ENCODE results near the gene EIF3A.

EIF3A gene

DNA sequence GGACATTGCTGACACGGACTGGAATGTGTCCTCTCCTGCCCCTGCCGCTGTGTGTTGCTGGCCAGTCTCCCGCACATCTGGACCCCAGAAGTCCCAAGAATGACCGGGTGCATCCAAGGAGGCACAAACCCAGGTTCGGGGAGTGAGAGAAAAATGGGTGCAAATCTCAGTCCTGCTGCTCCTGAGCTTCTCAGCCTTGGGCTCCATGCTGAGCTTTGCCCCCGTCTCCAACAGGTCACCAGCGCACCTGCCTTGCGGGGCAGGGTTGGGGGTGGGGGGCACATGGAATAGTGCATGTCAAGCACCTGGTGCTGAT lies 57.1 kb downstream of the EIF3A start:
- DNase-seq (ENCODE audit: low read depth) = no peak
- no peak overlapping the region for H3K4me3 ChIP-seq (replicated peaks; ENCODE audit: low read depth, low read length)
- TF ChIP-seq, protein P1, sequence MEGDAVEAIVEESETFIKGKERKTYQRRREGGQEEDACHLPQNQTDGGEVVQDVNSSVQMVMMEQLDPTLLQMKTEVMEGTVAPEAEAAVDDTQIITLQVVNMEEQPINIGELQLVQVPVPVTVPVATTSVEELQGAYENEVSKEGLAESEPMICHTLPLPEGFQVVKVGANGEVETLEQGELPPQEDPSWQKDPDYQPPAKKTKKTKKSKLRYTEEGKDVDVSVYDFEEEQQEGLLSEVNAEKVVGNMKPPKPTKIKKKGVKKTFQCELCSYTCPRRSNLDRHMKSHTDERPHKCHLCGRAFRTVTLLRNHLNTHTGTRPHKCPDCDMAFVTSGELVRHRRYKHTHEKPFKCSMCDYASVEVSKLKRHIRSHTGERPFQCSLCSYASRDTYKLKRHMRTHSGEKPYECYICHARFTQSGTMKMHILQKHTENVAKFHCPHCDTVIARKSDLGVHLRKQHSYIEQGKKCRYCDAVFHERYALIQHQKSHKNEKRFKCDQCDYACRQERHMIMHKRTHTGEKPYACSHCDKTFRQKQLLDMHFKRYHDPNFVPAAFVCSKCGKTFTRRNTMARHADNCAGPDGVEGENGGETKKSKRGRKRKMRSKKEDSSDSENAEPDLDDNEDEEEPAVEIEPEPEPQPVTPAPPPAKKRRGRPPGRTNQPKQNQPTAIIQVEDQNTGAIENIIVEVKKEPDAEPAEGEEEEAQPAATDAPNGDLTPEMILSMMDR (IDR thresholded peaks at IDR 0.05; ENCODE audit: low read length, missing control alignments) = no peak

DNA sequence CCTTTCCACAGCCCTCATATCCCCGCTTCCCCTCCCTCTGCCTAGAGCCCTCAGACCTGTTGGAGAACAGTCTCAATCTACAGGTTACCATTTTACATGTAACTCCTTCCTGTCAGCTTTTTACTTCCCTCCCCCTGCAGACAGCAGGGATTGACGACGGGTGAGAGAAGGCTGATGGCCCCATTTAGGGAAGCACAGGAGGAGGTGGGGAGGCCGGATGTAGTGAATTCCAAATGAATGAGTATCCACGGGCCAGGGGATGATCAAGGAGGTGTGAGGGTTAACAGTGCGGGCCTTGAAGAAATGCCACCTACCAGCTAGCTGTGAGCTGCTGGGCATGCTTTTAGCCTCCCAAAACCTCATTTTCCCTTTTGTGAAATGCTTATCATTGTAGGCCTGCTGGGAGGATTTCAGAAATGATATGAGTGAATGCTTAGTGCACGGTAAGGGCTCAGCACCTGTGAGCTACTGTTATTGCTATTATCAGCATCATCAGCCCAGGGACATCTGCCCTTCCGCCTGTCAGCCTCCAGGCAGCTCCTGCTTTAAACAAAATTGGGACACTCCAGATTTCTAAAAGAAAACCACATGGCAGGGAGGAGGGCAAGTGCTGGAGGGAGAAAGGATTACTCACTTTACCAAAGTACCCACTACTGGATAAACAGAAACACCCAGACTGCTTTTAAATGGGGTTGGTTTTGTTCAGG lies 57.6 kb downstream of the EIF3A start:
- H3K4me3 ChIP-seq (replicated peaks; ENCODE audit: low read depth, low read length) = no peak overlapping the region
- TF ChIP-seq, protein P1 (IDR thresholded peaks at IDR 0.05; ENCODE audit: low read length, missing control alignments) = no peak
- peak; percentile 46 for DNase-seq (ENCODE audit: low read depth)

DNA sequence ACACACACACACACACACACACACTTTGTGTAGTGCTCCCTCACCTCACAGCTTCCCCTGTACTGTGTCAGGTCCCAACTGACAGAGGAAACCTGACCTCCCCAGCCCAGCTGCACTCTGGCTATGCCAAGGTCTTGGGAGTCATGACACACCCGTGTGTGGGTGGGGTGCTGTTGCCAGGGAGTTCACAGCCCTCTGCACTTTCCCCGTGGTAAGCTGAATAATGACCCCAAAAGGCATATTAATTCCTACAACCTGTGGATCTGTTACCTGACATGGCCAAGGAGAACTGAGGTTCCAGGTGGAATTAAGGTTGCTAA lies 60.0 kb downstream of the EIF3A start:
- TF ChIP-seq, protein P1 (IDR thresholded peaks at IDR 0.05; ENCODE audit: low read length, missing control alignments) = no peak
- no peak for DNase-seq (ENCODE audit: low read depth)
- H3K4me3 ChIP-seq (replicated peaks; ENCODE audit: low read depth, low read length) = no peak overlapping the region

DNA sequence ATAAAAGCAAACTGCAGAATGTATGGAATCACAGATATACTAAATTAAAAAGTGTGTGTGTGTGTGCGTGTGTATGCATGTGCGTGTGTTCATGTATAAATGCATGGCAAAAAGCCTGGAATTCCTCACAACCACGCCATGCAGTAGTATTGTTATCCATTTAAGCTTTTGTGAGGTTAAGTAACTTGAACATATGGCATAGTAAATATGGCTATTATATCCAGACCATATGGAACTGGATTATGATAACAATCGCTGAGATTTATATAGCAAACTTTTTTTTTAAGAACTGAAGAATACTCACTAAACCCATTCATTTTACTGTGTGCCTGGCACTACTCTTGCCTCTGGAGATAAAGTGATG lies 73.4 kb downstream of the EIF3A start:
- H3K4me3 ChIP-seq (replicated peaks; ENCODE audit: low read depth, low read length) = no peak overlapping the region
- TF ChIP-seq, protein P1 (IDR thresholded peaks at IDR 0.05; ENCODE audit: low read length, missing control alignments) = no peak
- no peak for DNase-seq (ENCODE audit: low read depth)

DNA sequence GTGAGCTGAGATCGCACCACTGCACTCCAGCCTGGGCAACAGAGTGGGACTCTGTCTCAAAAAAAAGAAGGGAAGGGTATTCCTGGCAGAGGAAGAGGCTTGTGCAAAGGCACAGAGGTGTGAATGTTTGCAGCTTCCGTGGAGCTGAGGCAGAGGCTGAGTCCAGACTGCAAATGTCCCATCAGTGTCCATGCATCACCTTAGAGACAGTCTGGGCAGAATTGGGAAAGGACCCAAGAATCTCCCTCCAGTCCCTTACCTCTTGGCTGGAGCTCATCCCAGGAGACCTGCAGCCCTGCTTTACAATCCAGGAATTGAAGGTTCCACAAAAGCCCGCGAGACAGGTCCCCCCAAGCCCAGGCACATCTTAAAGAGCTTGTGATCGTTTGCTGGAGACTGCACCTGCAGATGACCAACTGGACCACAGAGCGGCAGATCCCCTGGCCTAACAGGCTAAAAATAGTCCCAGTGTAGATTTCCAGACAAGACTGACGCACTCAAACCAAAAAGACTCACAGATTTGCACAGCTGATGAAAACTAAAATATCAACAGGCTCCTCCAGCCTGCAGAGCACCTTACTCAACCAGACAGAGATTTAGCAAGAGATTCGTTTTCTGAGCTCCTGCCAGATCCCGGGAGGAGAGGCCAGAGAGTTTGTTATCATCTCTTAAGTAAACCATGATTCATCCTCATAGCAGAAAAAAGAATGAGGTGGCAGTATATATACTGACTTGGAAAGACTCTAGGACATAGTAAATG lies 74.0 kb downstream of the EIF3A start:
- DNase-seq (ENCODE audit: low read depth) = peak; percentile 96
- TF ChIP-seq, protein P1 (IDR thresholded peaks at IDR 0.05; ENCODE audit: low read length, missing control alignments) = no peak
- no peak overlapping the region for H3K4me3 ChIP-seq (replicated peaks; ENCODE audit: low read depth, low read length)

DNA sequence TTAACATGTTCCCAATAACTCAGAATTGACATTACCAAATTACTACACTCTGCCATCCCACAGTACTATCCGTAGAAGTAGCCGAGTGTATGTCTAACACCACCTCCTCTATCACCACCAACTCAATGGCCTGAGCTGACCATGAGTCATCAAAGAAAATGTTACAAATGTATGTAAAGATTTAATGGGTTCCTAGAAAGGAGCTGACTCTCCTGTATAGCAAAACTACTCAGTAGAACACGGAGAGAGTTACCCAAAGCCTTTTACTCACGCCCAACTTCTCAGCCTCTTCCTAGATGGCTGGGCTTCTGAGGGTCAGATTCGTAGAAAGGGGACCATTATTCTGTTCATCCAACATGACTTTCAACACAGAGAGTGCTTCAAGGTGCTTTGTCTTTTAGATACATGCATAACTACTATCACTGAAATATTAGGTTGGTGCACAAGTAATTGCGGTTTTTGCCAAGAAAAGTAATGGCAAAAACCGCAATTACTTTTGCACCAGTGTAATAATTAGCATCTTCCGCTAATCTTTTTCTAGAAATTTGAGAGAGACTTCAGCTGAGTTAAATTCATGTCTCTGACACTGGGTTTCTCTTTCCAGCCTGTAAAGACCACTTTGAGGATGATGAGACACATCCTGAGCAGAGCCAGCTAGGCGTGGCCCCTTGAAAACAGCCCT lies 75.1 kb downstream of the EIF3A start:
- TF ChIP-seq, protein P1 (IDR thresholded peaks at IDR 0.05; ENCODE audit: low read length, missing control alignments) = no peak
- H3K4me3 ChIP-seq (replicated peaks; ENCODE audit: low read depth, low read length) = no peak overlapping the region
- no peak for DNase-seq (ENCODE audit: low read depth)
